HG03135 (cell line): Measurements from ENCODE around the gene GREB1.

Experiments used
- ATAC-seq: cut with Tn5 transposase; IDR thresholded peaks from one replicate; pipeline ENCODE4 v1.9.1; 2021; ENCODE audit warnings: mild to moderate bottlenecking, moderate library complexity; ENCODE audit not compliant: unreplicated experiment

The GREB1 gene

DNA sequence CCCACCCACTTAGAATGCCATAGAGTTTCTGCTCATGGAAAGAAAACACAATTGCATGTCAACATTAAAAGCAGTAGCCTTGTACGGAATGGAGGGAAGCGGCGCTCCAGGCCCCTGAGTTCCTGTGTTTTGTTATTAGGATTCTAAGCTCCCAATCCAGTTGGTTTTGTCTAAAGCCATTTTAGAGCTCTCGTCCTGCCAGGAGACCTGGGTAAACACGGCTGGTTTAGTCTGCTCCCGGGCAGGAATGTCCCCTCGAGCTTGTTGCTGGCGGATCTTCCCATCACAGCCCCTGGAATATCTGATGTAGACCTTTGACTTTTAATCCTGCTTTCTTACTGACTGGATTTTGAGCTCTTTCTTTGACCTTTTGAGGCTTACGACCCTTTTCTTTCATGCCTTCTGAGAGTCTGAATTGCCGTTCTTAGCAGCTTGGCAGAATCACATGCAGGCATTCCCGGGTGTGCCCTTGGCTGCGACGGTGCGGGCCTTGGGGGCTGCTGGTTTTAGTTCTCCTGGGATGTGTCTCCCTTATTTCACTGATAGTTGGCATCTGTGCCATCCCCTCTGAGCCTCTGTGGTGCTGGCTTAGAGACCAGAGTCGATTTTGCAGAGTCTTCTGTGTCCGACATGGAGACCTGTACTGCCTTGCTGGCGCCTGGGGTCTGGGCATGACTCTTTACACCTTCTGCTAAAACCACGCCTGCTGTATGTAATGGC lies 25.4 kb downstream of the GREB1 start:
- ATAC-seq, result no peak

DNA sequence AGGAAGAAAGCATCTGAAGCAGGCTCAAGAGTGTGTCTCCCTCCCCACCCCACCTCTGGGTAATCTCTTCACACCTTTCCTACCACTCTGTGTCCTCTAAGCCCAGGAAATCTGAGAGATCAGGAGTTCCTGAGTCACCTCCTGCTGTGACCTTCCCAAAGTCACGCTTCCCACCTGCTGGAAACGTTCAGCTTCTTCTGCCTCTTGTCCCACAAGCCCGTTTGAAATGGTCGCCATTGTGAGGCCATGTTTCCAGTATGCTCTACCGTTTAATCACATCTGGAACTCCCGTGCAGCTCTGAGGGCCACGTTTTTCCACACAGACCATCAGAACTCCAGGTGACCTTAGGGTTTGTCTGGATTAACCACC lies 25.9 kb downstream of the GREB1 start:
- ATAC-seq, result no peak

DNA sequence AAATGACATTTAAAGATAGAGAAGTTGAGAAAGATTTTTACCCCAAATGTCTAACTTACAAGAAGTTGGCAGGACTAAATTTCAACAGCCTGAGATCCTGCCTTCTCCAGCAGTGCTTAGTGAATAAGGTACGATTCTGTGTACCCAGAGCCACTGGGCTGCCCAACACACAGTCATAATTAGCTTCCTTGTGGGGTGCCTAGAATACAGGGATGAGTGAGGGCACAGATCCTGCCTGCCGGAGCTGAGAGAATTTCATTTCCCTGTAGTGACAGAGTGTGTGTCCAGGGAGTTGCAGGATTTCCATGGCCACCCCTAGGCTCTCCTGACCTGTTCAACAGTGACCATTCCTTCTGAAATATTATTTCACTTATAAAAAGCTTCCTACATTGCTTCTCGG lies 27.0 kb downstream of the GREB1 start:
- no peak for ATAC-seq

DNA sequence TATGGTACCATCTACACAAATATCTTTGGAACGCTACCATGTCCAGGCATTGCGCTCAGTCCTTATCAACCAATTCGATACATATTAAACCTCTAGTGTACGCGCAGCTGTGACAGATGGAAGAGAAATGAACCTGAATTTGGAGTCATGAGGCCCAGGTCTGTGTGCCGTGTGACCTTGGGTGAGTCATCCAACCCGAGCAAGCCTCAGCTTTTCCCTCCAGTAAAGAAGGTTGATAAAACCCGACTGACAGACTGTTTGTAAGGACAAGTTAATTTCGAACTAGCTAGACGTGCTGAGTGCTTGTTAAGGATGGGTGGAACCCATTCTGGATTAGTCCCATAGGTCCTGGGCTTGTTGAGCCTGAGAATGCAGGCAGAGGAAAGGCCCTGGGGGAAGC lies 28.2 kb downstream of the GREB1 start:
- no peak for ATAC-seq

DNA sequence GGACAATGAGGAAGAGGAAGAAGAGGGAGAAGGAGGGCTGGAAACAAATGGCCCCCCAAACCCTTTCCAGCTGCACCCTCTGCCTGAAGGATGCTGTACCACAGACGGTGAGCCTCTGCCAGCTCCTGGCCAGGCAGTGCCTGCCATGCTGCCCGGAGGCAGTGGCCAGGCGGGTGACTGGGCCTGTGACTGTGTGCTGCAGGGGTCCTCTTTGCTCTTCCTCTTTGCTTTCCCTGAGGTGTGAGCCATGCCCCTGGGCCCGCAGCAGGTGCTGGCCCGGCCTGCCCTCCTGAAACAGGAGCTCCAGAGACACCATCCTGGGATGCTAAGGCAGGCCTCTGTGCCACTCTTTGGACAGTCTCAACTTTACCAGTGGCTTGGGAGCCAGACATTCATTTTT lies 28.6 kb downstream of the GREB1 start:
- ATAC-seq, result no peak

DNA sequence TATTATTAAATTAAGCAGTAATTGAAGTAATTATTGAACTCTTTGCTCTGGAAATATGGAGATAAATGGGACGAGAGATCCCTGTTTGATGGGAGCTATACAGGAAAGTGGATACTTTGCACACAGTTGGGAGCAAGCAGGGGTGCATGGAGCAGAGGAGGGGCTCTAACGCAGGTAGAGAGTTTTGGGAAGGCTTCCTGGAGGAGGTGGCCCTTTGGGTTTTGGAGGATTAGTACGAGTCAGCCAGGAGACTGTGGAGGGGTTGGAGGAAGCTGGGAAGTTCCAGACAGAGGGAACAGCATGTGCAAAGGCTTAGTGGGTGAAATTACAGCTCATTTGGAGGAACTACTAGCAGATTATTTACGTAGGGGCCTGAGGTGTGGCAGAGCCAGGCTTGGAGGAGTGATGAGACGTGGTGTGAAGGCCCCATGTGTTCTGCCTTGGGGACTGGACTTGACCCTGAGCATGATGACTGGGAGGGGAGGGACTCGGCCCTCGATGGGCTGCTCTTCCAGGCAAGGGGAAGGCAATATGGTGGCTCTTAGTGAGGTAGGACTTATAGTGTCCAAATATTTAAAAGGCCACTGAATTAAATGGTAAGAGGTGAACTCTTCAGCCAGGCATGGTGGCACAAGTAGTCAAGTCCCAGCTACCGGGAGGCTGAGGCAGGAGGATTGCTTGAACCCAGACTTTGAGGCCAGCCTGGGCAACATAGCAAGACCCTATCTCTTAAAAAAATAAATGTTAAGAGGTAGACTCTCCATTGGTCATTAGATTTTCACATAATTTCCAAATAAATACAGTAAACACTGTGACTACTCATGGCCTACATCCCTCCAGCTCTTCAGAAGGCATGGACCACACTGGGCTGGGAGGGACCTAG lies 30.2 kb downstream of the GREB1 start:
- ATAC-seq, result no peak

DNA sequence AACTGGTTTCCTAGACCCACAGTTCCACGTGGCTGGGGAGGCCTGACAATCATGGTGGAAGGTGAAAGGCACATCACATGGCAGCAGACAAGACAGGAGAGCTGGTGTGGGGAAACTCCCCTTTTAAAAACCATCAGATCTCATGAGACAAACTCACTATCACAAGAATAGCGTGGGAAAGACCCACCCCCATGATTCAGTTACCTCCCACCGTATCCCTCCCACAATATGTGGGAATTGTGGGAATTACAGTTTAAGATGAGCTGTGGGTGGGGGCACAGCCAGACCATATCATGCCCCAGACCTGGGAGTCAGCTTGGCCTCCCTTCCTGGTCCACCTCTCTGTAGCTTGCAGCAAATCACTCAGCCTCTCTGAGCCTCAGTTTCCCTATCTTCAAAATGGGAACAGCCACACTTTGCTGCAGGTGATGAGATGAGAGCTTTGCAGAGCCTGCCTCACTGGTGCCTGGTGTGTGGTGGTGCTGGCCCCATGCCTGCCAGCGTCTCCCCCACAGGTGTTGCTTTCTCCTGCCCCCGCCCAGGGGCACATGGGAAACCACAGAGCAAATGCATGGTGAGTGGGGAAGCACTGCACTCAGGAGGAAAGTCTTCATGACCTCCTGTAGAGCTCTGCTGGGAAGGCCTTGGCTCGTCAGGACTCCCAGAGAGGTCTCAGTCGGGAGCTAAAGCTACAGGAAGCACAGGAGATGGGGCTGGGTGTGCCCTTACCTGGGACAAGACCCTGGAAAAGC lies 31.1 kb downstream of the GREB1 start:
- no peak for ATAC-seq

DNA sequence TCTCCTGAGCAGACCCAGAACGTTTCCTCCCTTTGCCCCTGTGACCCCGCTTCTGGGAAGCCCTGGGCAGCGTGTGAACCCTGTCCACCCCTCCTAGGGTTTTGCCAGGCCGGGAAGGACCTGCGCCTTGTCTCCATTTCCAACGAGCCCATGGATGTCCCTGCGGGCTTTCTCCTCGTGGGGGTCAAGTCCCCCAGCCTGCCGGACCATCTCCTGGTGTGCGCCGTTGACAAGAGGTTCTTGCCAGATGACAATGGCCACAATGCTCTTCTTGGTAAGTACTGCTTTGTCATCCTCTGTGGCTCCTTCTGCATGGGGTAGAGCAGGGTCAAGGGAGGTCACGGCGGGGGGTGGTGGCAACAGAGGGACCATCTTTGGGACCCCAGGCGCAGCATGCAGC lies 32.5 kb downstream of the GREB1 start:
- ATAC-seq, result no peak

DNA sequence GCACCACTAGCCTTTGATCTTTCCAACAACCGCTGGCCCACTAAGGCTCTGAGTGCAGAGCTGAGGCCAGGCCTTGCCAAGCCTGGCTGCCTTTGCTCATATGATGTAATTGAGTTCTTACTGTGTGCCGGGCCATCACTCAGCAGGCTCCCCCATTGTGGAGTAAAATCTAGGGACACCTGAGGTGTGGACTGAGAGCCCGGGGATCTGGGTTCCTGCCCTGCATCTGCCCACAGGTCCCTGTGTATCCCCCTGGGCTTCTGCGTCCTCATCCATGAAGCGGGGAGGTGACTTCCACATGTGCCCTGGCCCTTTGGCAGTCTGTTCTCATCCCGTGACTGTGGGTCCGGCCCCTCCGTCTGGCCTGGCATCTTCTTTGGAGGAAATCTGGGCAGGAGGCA lies 33.8 kb downstream of the GREB1 start:
- no peak for ATAC-seq

DNA sequence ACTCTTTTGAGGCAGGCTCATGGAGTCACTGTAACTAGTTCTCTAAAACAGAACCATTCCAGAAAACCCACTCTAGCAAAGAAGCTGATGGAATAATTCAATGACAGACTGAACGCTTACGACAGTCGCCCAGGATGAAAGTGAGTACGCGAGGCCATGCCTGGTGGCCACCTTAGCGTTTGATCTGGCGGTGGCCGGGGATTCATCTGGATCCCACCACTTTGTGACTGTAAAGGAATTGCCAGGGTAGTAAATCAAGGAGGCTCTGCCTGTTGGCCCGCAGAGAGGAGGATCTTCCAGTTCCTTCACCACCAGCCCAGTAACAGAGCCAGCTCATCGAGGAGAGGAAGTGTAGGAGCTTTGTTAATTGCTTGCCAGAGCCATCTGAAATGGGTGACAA lies 34.6 kb downstream of the GREB1 start:
- no peak for ATAC-seq

DNA sequence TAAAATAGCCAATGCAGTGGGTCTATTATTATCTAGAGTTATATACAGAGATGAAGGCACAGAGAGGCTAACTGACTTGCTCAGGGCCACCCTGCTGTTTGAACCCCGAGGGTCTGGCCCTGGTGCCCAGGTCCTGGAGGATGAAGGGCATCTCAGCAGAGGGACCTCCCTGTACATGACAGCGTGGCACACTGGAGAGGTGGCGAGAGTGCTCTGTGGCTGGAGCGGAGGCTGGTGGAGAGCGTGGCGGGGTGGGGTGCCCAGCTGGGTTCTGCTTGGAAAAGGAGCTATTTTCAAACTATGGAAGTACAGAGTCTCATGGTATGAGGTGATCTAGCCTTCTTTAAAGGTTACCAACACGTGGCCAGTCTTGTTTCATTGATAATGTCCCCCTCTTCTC lies 35.8 kb downstream of the GREB1 start:
- no peak for ATAC-seq

DNA sequence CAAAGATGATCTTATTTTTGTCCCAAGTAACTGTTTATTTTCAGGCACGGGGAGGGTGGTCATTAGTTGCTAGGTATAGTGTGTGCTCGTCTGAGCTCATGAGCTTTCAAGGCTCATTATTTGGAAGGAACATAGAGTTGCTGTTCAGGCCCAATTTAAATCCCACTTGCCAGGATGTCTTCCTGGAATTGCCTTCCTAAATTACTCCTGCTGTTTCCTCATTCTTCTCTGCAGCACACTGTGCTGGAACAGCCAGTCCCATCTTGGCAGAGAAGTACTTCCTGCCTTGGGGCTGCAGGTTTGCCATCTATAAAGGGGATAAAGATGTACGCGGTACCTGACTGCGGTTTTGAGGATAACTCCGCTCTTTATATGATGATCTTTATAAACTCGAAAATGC lies 37.3 kb downstream of the GREB1 start:
- ATAC-seq, result no peak

DNA sequence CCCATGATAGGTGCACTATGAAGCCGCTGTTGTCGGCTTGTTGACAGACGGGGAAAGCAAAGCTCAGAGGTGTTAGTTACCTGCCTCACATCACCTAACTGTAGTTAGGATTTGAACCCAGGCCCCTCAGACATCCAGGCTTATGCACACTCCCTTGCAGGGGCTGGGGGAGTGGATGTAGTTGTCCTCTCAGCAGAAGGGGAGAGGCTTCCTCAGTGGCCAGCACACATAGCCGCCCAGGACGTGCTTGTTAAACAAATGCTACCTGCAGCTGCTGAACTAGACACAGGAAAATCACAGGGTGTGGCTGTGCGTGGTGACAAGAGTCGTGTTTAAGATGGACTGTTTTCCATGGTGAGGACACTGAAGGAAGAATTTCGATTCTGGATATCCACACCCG lies 39.2 kb downstream of the GREB1 start:
- no peak for ATAC-seq

DNA sequence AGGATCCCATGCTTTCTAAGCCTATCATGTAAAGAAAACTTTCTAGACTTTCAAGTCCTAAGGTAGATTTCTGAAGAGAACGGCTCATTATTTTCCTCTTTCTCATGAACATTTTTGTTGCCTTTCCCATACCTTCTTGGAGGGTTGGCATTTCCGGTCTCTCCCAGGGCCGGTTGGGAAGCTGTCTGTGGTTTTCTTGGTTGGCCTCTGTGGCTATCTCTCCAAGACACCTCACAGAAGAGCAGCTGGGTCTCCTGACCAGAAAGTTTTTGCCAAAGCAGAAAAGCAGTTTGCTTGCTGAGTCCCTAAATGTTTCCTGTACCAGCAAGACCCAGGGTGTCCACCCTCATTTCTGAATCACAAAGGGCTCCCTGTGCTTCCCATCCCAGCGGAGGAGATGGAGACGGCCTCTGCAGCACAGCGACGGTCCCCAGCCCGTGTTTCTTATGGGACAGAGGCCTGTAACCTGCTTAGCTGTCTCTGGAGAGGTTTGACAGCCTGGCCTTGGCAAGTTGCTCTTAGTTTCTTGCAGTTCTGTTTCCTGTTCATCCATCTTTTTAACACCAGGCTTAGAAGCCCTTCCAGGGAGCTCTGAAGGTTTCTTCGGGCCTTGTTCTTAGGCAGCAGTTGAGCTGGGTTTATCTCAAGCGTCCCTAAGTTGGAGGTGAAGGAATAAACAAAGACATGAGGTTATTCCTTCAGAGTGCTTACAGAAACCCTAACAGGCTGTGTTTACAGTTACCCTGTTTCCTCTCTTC lies 39.8 kb downstream of the GREB1 start:
- ATAC-seq, result no peak

DNA sequence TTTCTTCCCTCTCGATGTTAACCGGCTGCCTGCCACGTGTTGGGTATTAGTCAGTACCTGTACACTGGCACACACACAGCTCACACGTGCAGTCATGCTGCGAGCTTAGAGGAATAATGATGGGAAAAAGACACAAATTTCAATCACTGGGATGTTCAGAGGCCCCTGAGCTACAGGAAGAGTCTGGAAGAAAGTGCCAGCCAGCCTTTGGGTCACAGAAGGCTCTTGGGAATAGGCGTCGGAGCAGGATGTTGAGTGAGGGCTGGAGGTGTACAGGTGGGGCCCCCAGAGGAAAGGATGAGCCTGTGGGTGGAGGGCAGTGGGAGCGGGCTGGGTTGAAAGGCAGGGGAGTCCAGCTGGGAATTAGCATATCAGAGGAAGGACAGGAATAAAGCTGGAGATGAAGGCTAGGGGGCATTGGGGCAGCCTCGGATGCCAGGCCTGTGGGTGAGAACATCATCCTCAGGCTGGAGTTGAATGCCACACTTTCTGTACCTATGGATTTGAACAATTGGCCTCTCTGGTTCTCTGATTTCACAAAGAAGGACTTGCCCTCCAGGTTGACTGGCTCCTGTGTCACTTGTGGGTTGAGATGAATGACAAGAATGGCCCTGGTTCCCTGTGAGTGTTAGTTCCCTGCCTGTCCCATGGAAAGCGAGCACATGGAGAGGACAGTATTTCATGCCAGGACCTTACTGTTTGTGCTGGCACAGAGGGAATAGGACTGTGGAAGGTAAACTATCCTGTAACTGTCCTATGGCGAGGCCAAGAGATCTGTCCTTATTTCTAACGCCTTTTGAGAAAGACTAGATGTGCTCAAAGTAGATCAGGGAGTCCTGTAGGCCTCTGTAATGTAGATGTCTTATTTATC lies 40.6 kb downstream of the GREB1 start:
- ATAC-seq, result no peak

DNA sequence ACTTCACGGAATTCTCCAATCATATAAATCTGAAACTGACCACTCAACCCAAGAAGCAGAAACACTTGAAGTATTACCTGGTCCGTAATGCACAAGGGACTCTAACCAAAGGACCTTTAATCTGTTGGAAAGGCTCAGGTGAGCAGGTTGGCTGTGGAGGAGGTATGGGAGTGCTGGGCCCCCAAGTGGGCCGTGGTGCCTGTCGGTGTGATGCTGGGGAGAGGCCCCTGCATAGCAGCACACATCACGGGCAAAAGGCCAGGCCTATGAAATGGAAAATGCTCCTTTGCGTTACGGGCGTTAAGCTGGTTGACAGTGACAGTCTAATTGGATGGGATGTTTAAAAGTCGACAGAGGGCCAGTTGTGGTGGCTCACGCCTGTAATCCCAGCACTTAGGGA lies 42.6 kb downstream of the GREB1 start:
- no peak for ATAC-seq

DNA sequence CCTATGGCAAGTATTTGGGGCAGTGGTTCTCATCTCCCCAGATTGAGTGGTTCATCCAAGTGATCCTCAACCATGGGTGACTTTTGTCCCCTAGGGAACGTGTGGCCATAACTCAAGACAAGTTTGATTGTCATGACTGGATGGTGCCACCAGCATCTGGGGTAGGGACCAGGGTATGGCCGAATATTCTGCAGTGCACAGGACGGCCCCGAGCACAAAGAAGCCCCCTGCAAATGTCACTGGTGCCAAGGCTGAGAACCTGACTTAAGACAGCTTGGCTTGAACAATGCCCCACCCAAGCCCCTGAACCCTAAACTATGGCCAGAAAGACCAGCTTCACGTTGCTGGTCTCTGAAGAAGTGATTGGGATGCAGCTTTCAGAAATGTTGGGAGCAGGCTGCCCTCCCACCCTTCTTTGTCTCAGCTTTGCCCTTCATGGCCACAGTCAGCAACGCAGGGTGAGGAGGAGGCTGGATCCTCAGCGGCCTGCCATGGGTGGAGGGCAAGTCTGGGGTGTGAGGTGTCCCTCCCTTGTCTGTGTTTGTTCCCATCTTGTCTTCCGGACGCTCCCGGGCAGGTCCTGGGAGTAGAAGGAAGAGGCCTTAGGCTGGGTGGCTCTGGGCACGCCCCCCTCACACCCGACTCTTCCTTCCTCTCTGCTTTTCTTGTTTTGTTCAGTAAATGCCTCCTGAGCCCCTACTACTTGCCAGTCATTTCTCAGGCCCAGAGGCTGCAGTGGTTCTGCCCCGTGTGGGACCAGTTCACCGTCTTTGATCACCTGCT lies 43.4 kb downstream of the GREB1 start:
- ATAC-seq, result no peak

DNA sequence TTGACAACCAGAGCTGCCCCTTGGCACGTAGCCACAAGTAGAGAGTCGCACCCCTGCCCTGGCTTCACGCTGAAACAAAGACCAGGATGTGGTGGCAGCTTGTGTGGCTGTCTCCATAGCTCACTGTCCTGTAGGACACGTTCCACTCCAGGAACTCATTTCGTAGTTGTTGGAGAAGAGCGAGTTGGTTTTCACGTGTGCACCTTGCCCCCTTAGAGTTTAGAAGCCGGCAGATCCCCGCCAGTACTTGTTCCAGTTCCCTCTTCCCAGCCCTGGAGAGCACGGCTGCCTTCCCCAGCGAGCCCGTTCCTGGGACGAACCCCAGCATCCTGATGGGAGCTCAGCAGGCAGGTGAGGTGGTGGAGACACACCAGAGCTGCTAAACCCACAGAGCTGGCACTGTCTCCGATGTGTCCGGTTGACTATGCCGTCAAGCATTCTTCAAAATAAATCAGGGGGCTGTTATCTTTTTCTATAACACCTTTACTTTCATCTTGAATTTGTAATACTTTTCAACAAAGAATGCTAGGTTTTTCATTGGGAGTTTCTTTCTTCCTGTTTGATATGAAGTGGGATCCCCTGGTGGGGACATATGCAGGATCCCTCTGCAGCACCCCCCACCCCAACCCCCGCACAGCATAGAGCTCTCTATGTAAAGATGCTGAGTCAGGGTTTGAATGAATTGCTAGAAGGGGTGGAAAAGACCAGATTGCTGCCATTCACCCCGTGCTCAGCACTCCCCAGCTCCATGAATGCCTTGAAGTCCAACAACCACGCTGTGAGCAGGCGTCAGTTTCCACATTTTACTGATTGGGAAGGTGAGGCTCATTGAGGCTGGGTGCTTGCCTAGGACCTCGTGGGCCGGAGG lies 44.5 kb downstream of the GREB1 start:
- ATAC-seq, result no peak
